NCI-H187 treated with DMSO at 0.1 percent for 48 hours (cell line): Measurements from ENCODE around the gene CDADC1.
"Not testable (repeated sequence)": the region's sequence is repeated elsewhere in the genome, so short reads cannot be mapped to it uniquely, and the experiment has no call there.

Experiments used
- DNase-seq: peaks from one replicate; lab custom pipeline; 2025; lab: John Stamatoyannopoulos, UW

CDADC1 gene

GRCh38 chr13:49315756-49316482 is 68.2 kb downstream of the CDADC1 start:
- DNase-seq: no peak

- no peak for DNase-seq
Observed at GRCh38 chr13:49319551-49319950, 71.8 kb downstream of the CDADC1 start.

- DNase-seq: no peak
Observed at GRCh38 chr13:49319951-49320350, 72.2 kb downstream of the CDADC1 start.

- DNase-seq: no peak
Observed at GRCh38 chr13:49320975-49321374, 73.2 kb downstream of the CDADC1 start.

- DNase-seq: no peak
Observed at GRCh38 chr13:49322702-49323101, 75.0 kb downstream of the CDADC1 start.

GRCh38 chr13:49323344-49323743 is 75.6 kb downstream of the CDADC1 start:
- DNase-seq: no peak

- DNase-seq: no peak
Observed at GRCh38 chr13:49326222-49326917, 78.6 kb downstream of the CDADC1 start.

- DNase-seq: not testable (repeated sequence)
Observed at GRCh38 chr13:49327145-49327544, 79.4 kb downstream of the CDADC1 start.

- no peak for DNase-seq
Observed at GRCh38 chr13:49329831-49330545, 82.3 kb downstream of the CDADC1 start.

GRCh38 chr13:49330546-49330864 is 82.8 kb downstream of the CDADC1 start:
- DNase-seq: no peak

- DNase-seq: no peak
Observed at GRCh38 chr13:49336655-49337054, 88.9 kb downstream of the CDADC1 start.

GRCh38 chr13:49340161-49340560 is 92.4 kb downstream of the CDADC1 start:
- DNase-seq: no peak

- DNase-seq: no peak
Observed at GRCh38 chr13:49341517-49341916, 93.8 kb downstream of the CDADC1 start.

- DNase-seq: no peak
Observed at GRCh38 chr13:49341941-49342340, 94.2 kb downstream of the CDADC1 start.

- no peak for DNase-seq
Observed at GRCh38 chr13:49342454-49342853, 94.7 kb downstream of the CDADC1 start.
